DOHH2 (cell line): ENCODE results near the gene FKBP5.

Experiments
- EZH2phosphoT487 ChIP-seq: fragments of 200-600 bp; sonication (generic); IDR thresholded peaks from 2 replicates; pipeline ENCODE4 v1.6.1; 2017; ENCODE audit warnings: borderline replicate concordance, mild to moderate bottlenecking, antibody characterized with exemption, low read length, moderate library complexity, mixed read lengths
- TF ChIP-seq, protein P1 (sequence below): fragments of 200-600 bp; sonication (generic); IDR thresholded peaks from one replicate; pipeline ENCODE4 v1.5.1; 2014; ENCODE audit warnings: antibody characterized with exemption, mild to moderate bottlenecking, low read depth, low read length; ENCODE audit not compliant: poor library complexity, severe bottlenecking

DNA sequence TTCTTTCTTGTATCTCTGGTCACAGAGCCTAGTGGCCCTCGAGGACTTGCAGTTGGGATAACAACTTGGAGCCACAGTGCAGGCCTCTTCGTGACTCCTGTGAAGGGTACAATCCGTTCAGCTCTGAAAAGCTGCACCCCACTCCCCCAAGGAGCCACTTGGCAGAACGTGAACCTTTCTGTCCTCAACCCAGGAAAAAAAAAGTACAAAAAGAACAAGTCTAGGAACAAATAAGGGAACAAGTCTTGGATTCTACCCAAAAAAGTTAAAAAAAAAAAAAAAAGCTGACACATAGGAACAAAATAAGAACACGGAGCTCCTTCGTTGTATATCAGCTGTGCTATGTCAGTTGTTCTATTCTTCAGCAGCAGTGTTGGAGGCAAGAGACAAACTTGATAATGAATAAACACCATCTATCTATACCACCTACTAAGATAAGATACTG is 98.1 kb downstream of the FKBP5 start:
- TF ChIP-seq, protein P1, sequence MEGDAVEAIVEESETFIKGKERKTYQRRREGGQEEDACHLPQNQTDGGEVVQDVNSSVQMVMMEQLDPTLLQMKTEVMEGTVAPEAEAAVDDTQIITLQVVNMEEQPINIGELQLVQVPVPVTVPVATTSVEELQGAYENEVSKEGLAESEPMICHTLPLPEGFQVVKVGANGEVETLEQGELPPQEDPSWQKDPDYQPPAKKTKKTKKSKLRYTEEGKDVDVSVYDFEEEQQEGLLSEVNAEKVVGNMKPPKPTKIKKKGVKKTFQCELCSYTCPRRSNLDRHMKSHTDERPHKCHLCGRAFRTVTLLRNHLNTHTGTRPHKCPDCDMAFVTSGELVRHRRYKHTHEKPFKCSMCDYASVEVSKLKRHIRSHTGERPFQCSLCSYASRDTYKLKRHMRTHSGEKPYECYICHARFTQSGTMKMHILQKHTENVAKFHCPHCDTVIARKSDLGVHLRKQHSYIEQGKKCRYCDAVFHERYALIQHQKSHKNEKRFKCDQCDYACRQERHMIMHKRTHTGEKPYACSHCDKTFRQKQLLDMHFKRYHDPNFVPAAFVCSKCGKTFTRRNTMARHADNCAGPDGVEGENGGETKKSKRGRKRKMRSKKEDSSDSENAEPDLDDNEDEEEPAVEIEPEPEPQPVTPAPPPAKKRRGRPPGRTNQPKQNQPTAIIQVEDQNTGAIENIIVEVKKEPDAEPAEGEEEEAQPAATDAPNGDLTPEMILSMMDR = no peak
- no peak for TF ChIP-seq EZH2phosphoT487
